HL-60 (cell line): ENCODE measurements around the gene EDA.

ENCODE experiments used
- DNase-seq, 2 experiments: peaks; one replicate each; pipeline ENCODE4 v3.0.0-alpha.2; 2010 to 2020; ENCODE audit warnings: low read depth in 1 of 2, low spot score in 1 of 2
- H3K27ac ChIP-seq: fragments of 250-450 bp; sonication (Bioruptor Pico); replicated peaks from 2 replicates; pipeline ENCODE4 v1.5.1; 2020; ENCODE audit warnings: mild to moderate bottlenecking, moderate library complexity
- H3K27me3 ChIP-seq: fragments of 250-450 bp; sonication (Bioruptor Pico); 2 replicates; pipeline ENCODE4 v1.5.1; 2021; ENCODE audit warnings: mild to moderate bottlenecking, moderate library complexity; ENCODE audit not compliant: insufficient read depth, poor library complexity, severe bottlenecking
- H3K4me3 ChIP-seq: replicated peaks from 2 replicates; pipeline ENCODE4 v1.5.1; 2011; ENCODE audit warnings: mild to moderate bottlenecking, control low read depth, low read length; ENCODE audit not compliant: insufficient read depth
- CTCF ChIP-seq: IDR thresholded peaks from one replicate; pipeline ENCODE4 v1.5.1; 2011; ENCODE audit warnings: low read length, control low read depth, inconsistent platforms; ENCODE audit not compliant: insufficient read depth
- GABPA ChIP-seq: IDR thresholded peaks from 2 replicates; pipeline ENCODE4 v1.6.1; 2012; ENCODE audit warnings: low read depth
- POLR2AphosphoS5 ChIP-seq: IDR thresholded peaks from 2 replicates; pipeline ENCODE4 v1.6.1; 2012; ENCODE audit warnings: low read depth
- SPI1 ChIP-seq: IDR thresholded peaks from 2 replicates; pipeline ENCODE4 v1.6.1; 2012; ENCODE audit warnings: low read depth, mild to moderate bottlenecking, borderline replicate concordance
- TF ChIP-seq, protein P1 (sequence below): IDR thresholded peaks from 2 replicates; pipeline ENCODE4 v1.6.1; 2012; ENCODE audit warnings: low read depth; ENCODE audit not compliant: insufficient replicate concordance

Gene EDA

DNA sequence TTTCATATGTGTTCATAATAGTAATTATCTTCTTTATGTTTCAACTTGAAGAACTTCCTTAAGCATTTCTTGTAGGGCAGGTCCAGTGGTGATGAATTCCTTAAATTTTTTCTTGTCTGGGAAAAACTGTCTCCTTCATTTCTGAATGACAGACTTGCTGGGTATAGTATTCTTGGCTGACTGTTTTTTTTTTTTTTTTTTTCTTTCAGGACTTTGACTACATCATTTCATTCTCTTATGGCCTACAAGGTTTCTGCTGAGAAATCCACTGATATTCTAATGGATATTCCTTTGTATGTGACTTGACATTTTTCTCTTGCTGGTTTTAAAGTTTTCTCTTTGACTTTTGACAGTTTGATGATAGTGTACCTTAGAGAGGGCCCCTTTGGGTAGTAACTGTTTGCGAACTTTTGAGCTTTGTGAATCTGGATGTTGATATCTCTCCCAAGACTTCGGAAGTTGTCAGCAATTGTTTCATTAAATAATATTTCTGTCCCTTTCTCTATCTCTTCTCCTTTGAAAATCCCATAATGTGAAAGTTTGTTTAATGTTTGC, 54.2 kb downstream of the EDA start:
- no peak for DNase-seq
- TF ChIP-seq SPI1: no peak
- no peak for TF ChIP-seq GABPA
- no peak for TF ChIP-seq POLR2AphosphoS5
- TF ChIP-seq, protein P1, sequence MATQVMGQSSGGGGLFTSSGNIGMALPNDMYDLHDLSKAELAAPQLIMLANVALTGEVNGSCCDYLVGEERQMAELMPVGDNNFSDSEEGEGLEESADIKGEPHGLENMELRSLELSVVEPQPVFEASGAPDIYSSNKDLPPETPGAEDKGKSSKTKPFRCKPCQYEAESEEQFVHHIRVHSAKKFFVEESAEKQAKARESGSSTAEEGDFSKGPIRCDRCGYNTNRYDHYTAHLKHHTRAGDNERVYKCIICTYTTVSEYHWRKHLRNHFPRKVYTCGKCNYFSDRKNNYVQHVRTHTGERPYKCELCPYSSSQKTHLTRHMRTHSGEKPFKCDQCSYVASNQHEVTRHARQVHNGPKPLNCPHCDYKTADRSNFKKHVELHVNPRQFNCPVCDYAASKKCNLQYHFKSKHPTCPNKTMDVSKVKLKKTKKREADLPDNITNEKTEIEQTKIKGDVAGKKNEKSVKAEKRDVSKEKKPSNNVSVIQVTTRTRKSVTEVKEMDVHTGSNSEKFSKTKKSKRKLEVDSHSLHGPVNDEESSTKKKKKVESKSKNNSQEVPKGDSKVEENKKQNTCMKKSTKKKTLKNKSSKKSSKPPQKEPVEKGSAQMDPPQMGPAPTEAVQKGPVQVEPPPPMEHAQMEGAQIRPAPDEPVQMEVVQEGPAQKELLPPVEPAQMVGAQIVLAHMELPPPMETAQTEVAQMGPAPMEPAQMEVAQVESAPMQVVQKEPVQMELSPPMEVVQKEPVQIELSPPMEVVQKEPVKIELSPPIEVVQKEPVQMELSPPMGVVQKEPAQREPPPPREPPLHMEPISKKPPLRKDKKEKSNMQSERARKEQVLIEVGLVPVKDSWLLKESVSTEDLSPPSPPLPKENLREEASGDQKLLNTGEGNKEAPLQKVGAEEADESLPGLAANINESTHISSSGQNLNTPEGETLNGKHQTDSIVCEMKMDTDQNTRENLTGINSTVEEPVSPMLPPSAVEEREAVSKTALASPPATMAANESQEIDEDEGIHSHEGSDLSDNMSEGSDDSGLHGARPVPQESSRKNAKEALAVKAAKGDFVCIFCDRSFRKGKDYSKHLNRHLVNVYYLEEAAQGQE: no peak
- TF ChIP-seq CTCF: no peak
- H3K27me3 ChIP-seq: no peaks in the 10 kb centered on the region
- H3K27ac ChIP-seq: no peak overlapping the region
- H3K4me3 ChIP-seq: no peak overlapping the region

DNA sequence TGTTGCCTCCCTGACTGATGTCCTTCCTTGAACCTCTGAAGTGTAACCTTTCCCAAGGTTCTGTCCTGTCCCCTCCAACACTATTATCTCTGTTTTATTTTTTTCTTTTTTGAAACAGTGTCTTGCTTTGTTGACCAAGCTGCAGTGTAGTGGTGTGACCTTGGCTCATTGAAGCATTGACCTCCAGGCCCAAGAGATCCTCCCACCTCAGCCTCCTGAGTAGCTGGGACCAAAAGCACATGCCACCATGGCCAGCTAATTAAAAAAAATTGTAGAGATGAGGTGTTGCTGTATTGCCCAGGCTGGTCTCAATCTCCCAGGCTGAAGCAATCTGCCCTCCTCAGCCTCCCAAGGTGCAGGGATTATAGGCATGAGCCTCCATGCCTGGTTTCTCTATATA, 59.0 kb downstream of the EDA start:
- no peak for DNase-seq
- no peak overlapping the region for H3K4me3 ChIP-seq
- no peaks in the 10 kb centered on the region for H3K27me3 ChIP-seq
- TF ChIP-seq CTCF: no peak
- TF ChIP-seq GABPA: no peak
- no peak for TF ChIP-seq SPI1
- TF ChIP-seq POLR2AphosphoS5: no peak
- TF ChIP-seq, protein P1: no peak
- no peak overlapping the region for H3K27ac ChIP-seq

GRCh38 chrX:69705818-69706217, 89.9 kb downstream of the EDA start:
- Histone ChIP-seq H3K27me3 (no peaks in the 10 kb centered on the region), H3K27ac (no peak overlapping the region), H3K4me3 (no peak overlapping the region)
- TF ChIP-seq POLR2AphosphoS5: no peak
- no peak for TF ChIP-seq SPI1
- no peak for TF ChIP-seq CTCF
- TF ChIP-seq, protein P1: no peak
- no peak for DNase-seq
